Liver (tissue), 9 donors: ENCODE results near the gene LHCGR. TPM values are rescaled to one million over a fixed set of nuclear protein-coding genes. Genes with fewer than 3 reads are reported as not detected.
"Not testable (repeated sequence)": the region's sequence is repeated elsewhere in the genome, so short reads cannot be mapped to it uniquely, and the experiment has no call there.

ENCODE experiments used
- DNase-seq: peaks from one replicate; pipeline ENCODE4 v3.0.0-alpha.2; 2017; ENCODE audit warnings: low spot score
- H3K27ac ChIP-seq, 2 donors: one replicate each; pipeline ENCODE4 v1.7.0; 2013; ENCODE audit warnings: inconsistent platforms in 2 of 2, low read length in 2 of 2, control low read depth in 1 of 2, low read depth in 1 of 2, mild to moderate bottlenecking in 1 of 2
- H3K27me3 ChIP-seq, 4 donors: one replicate each; pipeline versions ENCODE4 v1.6.1 to v1.7.0; 2013; ENCODE audit warnings: low read length in 3 of 4, inconsistent platforms in 1 of 4, mild to moderate bottlenecking in 1 of 4, moderate library complexity in 1 of 4; ENCODE audit not compliant: control insufficient read depth in 4 of 4, insufficient read depth in 4 of 4
- H3K36me3 ChIP-seq, 4 donors: one replicate each; pipeline versions ENCODE4 v1.6.1 to v1.7.0; 2013; ENCODE audit warnings: low read length in 3 of 4, mild to moderate bottlenecking in 3 of 4, low read depth in 1 of 4, moderate library complexity in 1 of 4; ENCODE audit not compliant: control insufficient read depth in 4 of 4, insufficient read depth in 3 of 4
- H3K4me1 ChIP-seq, 4 donors: one replicate each; pipeline versions ENCODE4 v1.6.1 to v1.7.0; 2013; ENCODE audit warnings: low read length in 3 of 4, mild to moderate bottlenecking in 3 of 4, moderate library complexity in 1 of 4; ENCODE audit not compliant: control insufficient read depth in 4 of 4, insufficient read depth in 4 of 4
- H3K4me3 ChIP-seq, 3 donors: one replicate each; pipeline versions ENCODE4 v1.6.1 to v1.7.0; 2013; ENCODE audit warnings: low read length in 3 of 3, control low read depth in 1 of 3, low read depth in 1 of 3, mild to moderate bottlenecking in 1 of 3
- H3K9ac ChIP-seq, 2 donors: one replicate each; pipeline ENCODE4 v1.7.0; 2013; ENCODE audit warnings: low read length in 2 of 2, mild to moderate bottlenecking in 2 of 2, moderate library complexity in 2 of 2, control low read depth in 1 of 2, low read depth in 1 of 2
- H3K9me3 ChIP-seq, 4 donors: one replicate each; pipeline versions ENCODE4 v1.6.1 to v1.7.0; 2013; ENCODE audit warnings: low read length in 3 of 4; ENCODE audit not compliant: control insufficient read depth in 4 of 4
- ATF3 ChIP-seq: IDR thresholded peaks from 2 replicates; pipeline ENCODE4 v1.6.1; 2016; ENCODE audit warnings: antibody characterized with exemption
- CTCF ChIP-seq: fragments of 150-350 bp; IDR thresholded peaks from 2 replicates; pipeline ENCODE4 v1.5.1; 2017; ENCODE audit warnings: improper control_type of control experiment, low read depth, low read length; ENCODE audit not compliant: missing input control
- EGR1 ChIP-seq, 2 donors: IDR thresholded peaks; 2 replicates each; pipeline ENCODE4 v1.6.1; 2016 to 2018; ENCODE audit warnings: antibody characterized with exemption in 2 of 2, low read depth in 2 of 2
- FOXA1 ChIP-seq: IDR thresholded peaks from 2 replicates; pipeline ENCODE4 v1.6.1; 2016; ENCODE audit warnings: antibody characterized with exemption
- FOXA2 ChIP-seq: IDR thresholded peaks from 2 replicates; pipeline ENCODE4 v1.6.1; 2016; ENCODE audit warnings: antibody characterized with exemption
- GABPA ChIP-seq, 2 donors: IDR thresholded peaks in 1 of 2; conservative IDR thresholded peaks in 1 of 2; 2 replicates each; pipeline ENCODE4 v1.6.1; 2016; ENCODE audit warnings: antibody characterized with exemption in 2 of 2, mild to moderate bottlenecking in 1 of 2, moderate library complexity in 1 of 2
- HNF4A ChIP-seq, 2 donors: conservative IDR thresholded peaks; 2 replicates each; pipeline ENCODE4 v1.6.1; 2016; ENCODE audit warnings: antibody characterized with exemption in 2 of 2, mild to moderate bottlenecking in 2 of 2
- HNF4G ChIP-seq: IDR thresholded peaks from 2 replicates; pipeline ENCODE4 v1.6.1; 2016; ENCODE audit warnings: antibody characterized with exemption
- JUND ChIP-seq, 2 donors: IDR thresholded peaks; 2 replicates each; pipeline ENCODE4 v1.6.1; 2016; ENCODE audit warnings: antibody characterized with exemption in 2 of 2
- MAX ChIP-seq: IDR thresholded peaks from 2 replicates; pipeline ENCODE4 v1.6.1; 2016; ENCODE audit warnings: antibody characterized with exemption
- NR2F2 ChIP-seq: IDR thresholded peaks from 2 replicates; pipeline ENCODE4 v1.6.1; 2016; ENCODE audit warnings: antibody characterized with exemption
- RAD21 ChIP-seq, 2 donors: IDR thresholded peaks; 2 replicates each; pipeline ENCODE4 v1.6.1; 2016; ENCODE audit warnings: antibody characterized with exemption in 2 of 2, mild to moderate bottlenecking in 2 of 2
- REST ChIP-seq: IDR thresholded peaks from 2 replicates; pipeline ENCODE4 v1.6.1; 2016; ENCODE audit warnings: antibody characterized with exemption, mild to moderate bottlenecking
- RXRA ChIP-seq, 2 donors: IDR thresholded peaks; 2 replicates each; pipeline ENCODE4 v1.6.1; 2017 to 2018; ENCODE audit warnings: antibody characterized with exemption in 2 of 2, mild to moderate bottlenecking in 1 of 2
- SP1 ChIP-seq: IDR thresholded peaks from 2 replicates; pipeline ENCODE4 v1.6.1; 2018; ENCODE audit warnings: antibody characterized with exemption, mild to moderate bottlenecking
- TAF1 ChIP-seq: conservative IDR thresholded peaks from 2 replicates; pipeline ENCODE4 v1.6.1; 2016; ENCODE audit warnings: antibody characterized with exemption, mild to moderate bottlenecking
- YY1 ChIP-seq: IDR thresholded peaks from 2 replicates; pipeline ENCODE4 v1.6.1; 2016; ENCODE audit warnings: antibody characterized with exemption, mild to moderate bottlenecking
- WGBS: extraction: QIAGEN DNeasy Blood & Tissue Kit; methylation state at CpG from one replicate; pipeline ENCODE4 v1.1.7; 2013; 5-methylcytosine and 5-hydroxymethylcytosine counted together
- polyA plus RNA-seq, 2 donors: library from polyadenylated mRNA; stranded (reverse) in 1 of 2; unstranded in 1 of 2; fragments of 200-250 nt in 1 of 2; fragments of >200 nt in 1 of 2; fragmentation: Nextera tagmentation in 1 of 2; extraction: Ambion mirVana in 1 of 2; gene quantifications; one replicate each; pipeline versions ENCODE4 v1.2.1 to v1.2.3, GENCODE V29; 2013 to 2015
- total RNA-seq, 2 donors: library from RNA; depleted of rRNA; stranded (reverse); fragments of >200 nt; gene quantifications; one replicate each; pipeline ENCODE4 v1.2.3, GENCODE V29; 2014
- TF ChIP-seq, protein P1 (sequence below): IDR thresholded peaks from 2 replicates; pipeline ENCODE4 v1.6.1; 2016; ENCODE audit warnings: antibody characterized with exemption
- donor health status: healthy.
- donor health status: healthy.
- donor health status: healthy.
- donor health status: healthy.
- donor health status: healthy.

The LHCGR gene
- total and polyA plus RNA-seq, 4 donors: not detected

GRCh38 chr2:48707466-48707865 is 48.1 kb downstream of the LHCGR start:
- Histone ChIP-seq H3K9me3 (no peaks in the 10 kb centered on the region), H3K9ac (no peak overlapping the region), H3K4me1 (no peaks in the 10 kb centered on the region), H3K4me3 (no peak overlapping the region), H3K27me3 (no peaks in the 10 kb centered on the region), H3K36me3 (no peaks in the 10 kb centered on the region), H3K27ac (no peak overlapping the region)
- 67% methylated on average over 6 of the region's 6 CpGs for WGBS
- no peak for DNase-seq
- TF ChIP-seq NR2F2 (no peak), SP1 (no peak), REST (no peak), HNF4A (conservative IDR thresholded peaks at IDR 0.05) (no peak), CTCF (no peak), MAX (no peak), FOXA2 (no peak), ATF3 (no peak), GABPA (IDR thresholded peaks at IDR 0.05 in 1 of 2, conservative IDR thresholded peaks at IDR 0.05 in 1 of 2) (no peak), HNF4G (no peak), TAF1 (no peak), YY1 (no peak), FOXA1 (no peak), JUND (IDR thresholded peaks at IDR 0.05) (no peak), EGR1 (IDR thresholded peaks at IDR 0.05; ENCODE audit: low read depth in 2 of 2) (no peak), RAD21 (IDR thresholded peaks at IDR 0.05) (no peak), RXRA (IDR thresholded peaks at IDR 0.05) (no peak)
- TF ChIP-seq, protein P1, sequence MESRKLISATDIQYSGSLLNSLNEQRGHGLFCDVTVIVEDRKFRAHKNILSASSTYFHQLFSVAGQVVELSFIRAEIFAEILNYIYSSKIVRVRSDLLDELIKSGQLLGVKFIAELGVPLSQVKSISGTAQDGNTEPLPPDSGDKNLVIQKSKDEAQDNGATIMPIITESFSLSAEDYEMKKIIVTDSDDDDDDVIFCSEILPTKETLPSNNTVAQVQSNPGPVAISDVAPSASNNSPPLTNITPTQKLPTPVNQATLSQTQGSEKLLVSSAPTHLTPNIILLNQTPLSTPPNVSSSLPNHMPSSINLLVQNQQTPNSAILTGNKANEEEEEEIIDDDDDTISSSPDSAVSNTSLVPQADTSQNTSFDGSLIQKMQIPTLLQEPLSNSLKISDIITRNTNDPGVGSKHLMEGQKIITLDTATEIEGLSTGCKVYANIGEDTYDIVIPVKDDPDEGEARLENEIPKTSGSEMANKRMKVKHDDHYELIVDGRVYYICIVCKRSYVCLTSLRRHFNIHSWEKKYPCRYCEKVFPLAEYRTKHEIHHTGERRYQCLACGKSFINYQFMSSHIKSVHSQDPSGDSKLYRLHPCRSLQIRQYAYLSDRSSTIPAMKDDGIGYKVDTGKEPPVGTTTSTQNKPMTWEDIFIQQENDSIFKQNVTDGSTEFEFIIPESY: no peak

GRCh38 chr2:48703621-48704020 is 51.9 kb downstream of the LHCGR start:
- 81% methylated on average over 6 of the region's 6 CpGs for WGBS
- not testable (repeated sequence) for DNase-seq

More at GRCh38 chr2:48703621-48704020, 51.9 kb downstream of the LHCGR start:
- H3K9ac ChIP-seq, H3K27me3 ChIP-seq, H3K4me1 ChIP-seq, H3K4me3 ChIP-seq, H3K36me3 ChIP-seq, H3K27ac ChIP-seq, H3K9me3 ChIP-seq: not testable (repeated sequence)
